ENCODE results near the gene C1QA. TPM values are rescaled to one million over a fixed set of nuclear protein-coding genes. Genes with fewer than 3 reads are reported as not detected.

Gene C1QA
- total and polyA plus RNA-seq, 3 donors from 2014 or later: 8.7 to 142 (median 29.8) TPM

DNA sequence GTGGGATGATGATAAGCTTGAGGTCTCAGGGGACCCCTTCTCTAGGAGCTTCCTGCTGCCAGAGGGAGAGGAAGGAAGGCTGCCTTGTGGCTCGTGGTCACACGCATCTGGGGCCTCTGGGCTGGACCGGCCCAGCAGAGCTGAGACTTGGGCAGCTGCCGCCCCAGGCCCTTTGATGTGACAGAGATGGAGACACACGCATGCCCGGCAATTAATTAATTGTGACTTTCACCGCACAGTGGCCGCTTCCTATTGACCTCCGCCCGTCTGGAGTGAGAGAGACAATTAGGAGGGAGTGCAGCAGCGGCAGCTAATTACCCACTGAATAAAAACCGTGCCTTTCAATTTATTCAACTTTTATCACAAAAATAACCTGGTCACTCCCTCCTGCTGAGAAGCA is 16.6 kb upstream of the C1QA start:
- TF ChIP-seq, protein P1, sequence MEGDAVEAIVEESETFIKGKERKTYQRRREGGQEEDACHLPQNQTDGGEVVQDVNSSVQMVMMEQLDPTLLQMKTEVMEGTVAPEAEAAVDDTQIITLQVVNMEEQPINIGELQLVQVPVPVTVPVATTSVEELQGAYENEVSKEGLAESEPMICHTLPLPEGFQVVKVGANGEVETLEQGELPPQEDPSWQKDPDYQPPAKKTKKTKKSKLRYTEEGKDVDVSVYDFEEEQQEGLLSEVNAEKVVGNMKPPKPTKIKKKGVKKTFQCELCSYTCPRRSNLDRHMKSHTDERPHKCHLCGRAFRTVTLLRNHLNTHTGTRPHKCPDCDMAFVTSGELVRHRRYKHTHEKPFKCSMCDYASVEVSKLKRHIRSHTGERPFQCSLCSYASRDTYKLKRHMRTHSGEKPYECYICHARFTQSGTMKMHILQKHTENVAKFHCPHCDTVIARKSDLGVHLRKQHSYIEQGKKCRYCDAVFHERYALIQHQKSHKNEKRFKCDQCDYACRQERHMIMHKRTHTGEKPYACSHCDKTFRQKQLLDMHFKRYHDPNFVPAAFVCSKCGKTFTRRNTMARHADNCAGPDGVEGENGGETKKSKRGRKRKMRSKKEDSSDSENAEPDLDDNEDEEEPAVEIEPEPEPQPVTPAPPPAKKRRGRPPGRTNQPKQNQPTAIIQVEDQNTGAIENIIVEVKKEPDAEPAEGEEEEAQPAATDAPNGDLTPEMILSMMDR (IDR thresholded peaks at IDR 0.05): no peak
- TF ChIP-seq POLR2A (IDR thresholded peaks at IDR 0.05): no peak
- Histone ChIP-seq H3K9me3 (no peaks in the 10 kb centered on the region), H3K4me1 (no peaks in the 10 kb centered on the region), H3K27me3 (no peaks in the 10 kb centered on the region), H3K36me3 (ENCODE audit: low read depth, missing control alignments) (no peaks in the 10 kb centered on the region), H3K4me3 (no peak overlapping the region), H3K27ac (no peak overlapping the region)
- intact Hi-C loops (cut with DNase I; ENCODE audit: low total_unique reads): no loop called here
- WGBS, 2 donors: 53 to 63% methylated on average over 12 of the region's 12 CpGs
- DNase-seq: no peak

DNA sequence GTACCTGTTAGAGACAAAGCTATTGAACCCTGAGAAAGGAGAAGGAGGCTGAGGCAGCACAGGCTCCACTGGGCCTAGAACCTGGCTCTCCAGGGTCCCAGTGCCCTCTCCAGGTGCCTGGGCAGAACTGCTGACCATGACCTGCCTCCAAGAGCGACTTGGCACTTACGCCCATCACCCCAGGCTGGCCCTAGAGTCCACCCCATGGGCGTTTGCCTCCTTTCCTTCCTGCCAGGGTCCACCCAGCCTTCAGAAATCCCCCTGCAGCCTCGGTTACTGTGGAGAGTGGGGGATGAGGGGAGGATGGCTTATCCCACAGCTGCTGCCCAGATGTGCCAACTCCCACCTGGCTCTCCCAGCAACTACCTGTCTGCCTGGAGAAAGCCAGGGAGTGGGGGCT is 14.7 kb upstream of the C1QA start:
- intact Hi-C loops (cut with DNase I; ENCODE audit: low total_unique reads): no loop called here
- no peak for DNase-seq
- Histone ChIP-seq H3K4me3 (no peak overlapping the region), H3K27ac (no peak overlapping the region), H3K36me3 (ENCODE audit: low read depth, missing control alignments) (no peaks in the 10 kb centered on the region), H3K9me3 (no peaks in the 10 kb centered on the region), H3K27me3 (no peaks in the 10 kb centered on the region), H3K4me1 (no peaks in the 10 kb centered on the region)
- 59 to 61% methylated on average over 4 of the region's 4 CpGs for WGBS, 2 donors
- TF ChIP-seq, protein P1 (IDR thresholded peaks at IDR 0.05): no peak
- TF ChIP-seq POLR2A (IDR thresholded peaks at IDR 0.05): no peak

DNA sequence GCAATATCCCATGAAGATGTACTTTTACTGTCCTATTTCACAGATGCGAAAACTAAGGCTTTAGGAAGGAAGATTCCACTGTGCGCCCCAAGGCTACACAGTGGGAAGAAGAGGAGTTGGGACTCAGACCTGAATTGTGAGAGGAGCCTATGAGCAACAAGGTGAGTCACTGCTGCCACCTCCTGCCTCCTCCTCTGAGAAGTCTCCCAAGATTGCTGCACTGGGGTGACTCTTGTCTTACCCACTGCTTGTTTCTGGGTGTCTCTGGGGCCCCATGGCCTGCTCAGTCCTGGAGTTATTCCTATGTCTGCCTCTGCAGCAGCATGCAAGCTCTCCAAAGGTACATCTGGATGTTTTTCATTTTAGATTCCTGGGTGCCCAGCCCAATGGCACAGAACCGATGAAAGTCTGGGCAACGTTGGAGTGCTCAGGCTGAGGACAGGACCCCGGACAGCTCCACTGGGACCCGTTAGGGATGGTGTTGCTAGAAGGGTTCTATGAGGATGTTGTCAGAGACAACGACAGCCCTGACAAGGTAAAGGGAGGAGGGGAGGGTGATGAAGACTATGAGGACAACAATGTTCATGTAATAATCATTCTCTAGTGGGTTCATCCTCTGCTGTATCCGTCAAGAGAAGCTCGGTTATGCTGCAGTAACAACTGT is 11.0 kb upstream of the C1QA start:
- intact Hi-C loops (cut with DNase I; ENCODE audit: low total_unique reads): no loop called here
- Histone ChIP-seq H3K4me1 (no peaks in the 10 kb centered on the region), H3K27me3 (no peaks in the 10 kb centered on the region), H3K36me3 (ENCODE audit: low read depth, missing control alignments) (no peaks in the 10 kb centered on the region), H3K4me3 (no peak overlapping the region), H3K27ac (no peak overlapping the region), H3K9me3 (no peaks in the 10 kb centered on the region)
- 46 to 62% methylated on average over 9 of the region's 9 CpGs for WGBS, 2 donors
- TF ChIP-seq, protein P1 (IDR thresholded peaks at IDR 0.05): no peak
- no peak for TF ChIP-seq POLR2A (IDR thresholded peaks at IDR 0.05)
- no peak for DNase-seq

DNA sequence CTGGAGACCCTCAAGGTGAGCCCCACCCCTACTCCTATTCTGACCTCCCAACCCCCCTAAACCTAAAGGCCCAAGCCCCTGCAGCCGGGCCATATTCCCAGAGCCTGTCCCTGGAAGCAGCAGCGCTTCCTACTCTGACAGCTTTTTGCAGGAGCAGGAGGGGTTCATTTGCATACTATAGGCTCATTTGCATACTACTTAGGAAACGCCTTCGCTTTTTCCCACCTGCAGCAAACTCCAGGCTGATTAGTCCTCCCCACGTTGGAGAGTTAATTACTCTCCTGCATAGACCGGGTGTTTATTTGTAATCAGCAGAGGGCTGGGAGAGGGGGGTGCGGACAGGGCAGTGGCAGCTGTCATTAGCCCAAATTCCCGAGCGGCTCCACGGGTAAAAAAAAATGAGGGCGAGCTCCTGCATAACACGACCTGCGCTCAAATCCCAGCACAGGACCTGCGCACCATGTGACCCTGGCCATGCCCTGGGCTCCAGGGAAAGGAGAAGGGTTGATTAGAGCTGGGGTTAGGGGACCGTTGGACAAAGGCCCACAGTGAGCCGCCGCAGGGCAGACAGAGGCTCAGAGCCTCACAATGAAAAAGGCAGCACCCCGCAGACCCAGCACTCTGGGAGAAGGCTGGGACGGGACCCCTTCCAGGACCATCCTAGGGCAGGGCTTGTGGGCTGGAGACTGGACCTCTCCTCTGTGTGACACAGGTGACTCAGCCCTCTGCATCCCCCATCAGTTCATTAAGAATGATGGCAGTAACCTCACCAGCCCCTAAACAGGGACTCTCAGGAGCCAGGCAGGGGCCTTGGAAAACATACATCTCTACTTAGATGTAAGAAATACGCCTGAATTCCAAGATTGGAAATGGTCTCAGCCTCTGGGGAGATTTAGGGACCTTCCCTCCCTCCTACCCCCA is 9.9 kb upstream of the C1QA start:
- Histone ChIP-seq H3K9me3 (no peaks in the 10 kb centered on the region), H3K27ac (no peak overlapping the region), H3K4me1 (no peaks in the 10 kb centered on the region), H3K4me3 (no peak overlapping the region), H3K27me3 (no peaks in the 10 kb centered on the region), H3K36me3 (ENCODE audit: low read depth, missing control alignments) (no peaks in the 10 kb centered on the region)
- 32 to 47% methylated on average over 16 to 20 of the region's 20 CpGs for WGBS, 2 donors
- TF ChIP-seq, protein P1 (IDR thresholded peaks at IDR 0.05): no peak
- no peak for TF ChIP-seq POLR2A (IDR thresholded peaks at IDR 0.05)
- intact Hi-C loops (cut with DNase I; ENCODE audit: low total_unique reads): no loop called here
- DNase-seq: no peak
